HL-60 (cell line): ENCODE data around the gene RANGAP1.

Experiments
- CTCF ChIP-seq: IDR thresholded peaks from one replicate; pipeline ENCODE4 v1.5.1; 2011; ENCODE audit warnings: low read length, control low read depth, inconsistent platforms; ENCODE audit not compliant: insufficient read depth
- POLR2AphosphoS5 ChIP-seq: IDR thresholded peaks from 2 replicates; pipeline ENCODE4 v1.6.1; 2012; ENCODE audit warnings: low read depth

- TF ChIP-seq CTCF (no peak), POLR2AphosphoS5 (no peak)
These were observed 22.1 kb upstream of the RANGAP1 start for GRCh38 chr22:41308054-41308453.
